GM23338 (cell line): ENCODE data around the gene PSMD6. TPM values are rescaled to one million over a fixed set of nuclear protein-coding genes. Genes with fewer than 3 reads are reported as not detected.

Experiments used
- ATAC-seq: fragments of 200-7000 bp; cut with Tn5 transposase; 3 replicates; pipeline ENCODE4 v1.9.1; 2020
- DNase-seq: peaks from one replicate; pipeline ENCODE4 v3.0.0-alpha.2; 2015; ENCODE audit warnings: low spot score
- H2AFZ ChIP-seq: fragments of 200-600 bp; sonication (generic); 2 replicates; pipeline ENCODE4 v1.8.0; 2016; ENCODE audit warnings: antibody characterized with exemption, mild to moderate bottlenecking, moderate library complexity
- H3F3A ChIP-seq: fragments of 200-600 bp; sonication (generic); replicated peaks from 2 replicates; pipeline ENCODE4 v1.8.0; 2017; ENCODE audit warnings: antibody characterized with exemption, mixed run types, low read depth
- H3K27ac ChIP-seq: fragments of 200-600 bp; sonication (generic); 2 replicates; pipeline ENCODE4 v1.6.1; 2016; ENCODE audit warnings: low read depth
- H3K27me3 ChIP-seq: fragments of 200-600 bp; sonication (generic); 2 replicates; pipeline ENCODE4 v1.8.0; 2016; ENCODE audit warnings: mild to moderate bottlenecking, mixed run types, moderate library complexity; ENCODE audit not compliant: insufficient read depth
- H3K36me3 ChIP-seq: fragments of 200-600 bp; sonication (generic); 2 replicates; pipeline ENCODE4 v1.8.0; 2016; ENCODE audit warnings: mild to moderate bottlenecking; ENCODE audit not compliant: insufficient read depth
- H3K4me1 ChIP-seq: fragments of 200-600 bp; sonication (generic); 2 replicates; pipeline ENCODE4 v1.8.0; 2016; ENCODE audit warnings: mild to moderate bottlenecking, moderate library complexity; ENCODE audit not compliant: insufficient read depth
- H3K4me2 ChIP-seq: fragments of 200-600 bp; sonication (generic); 2 replicates; pipeline ENCODE4 v1.7.1; 2017; ENCODE audit warnings: mixed run types
- H3K4me3 ChIP-seq: fragments of 200-600 bp; sonication (generic); 2 replicates; pipeline ENCODE4 v1.6.1; 2016; ENCODE audit warnings: mixed run types
- H3K79me2 ChIP-seq: fragments of 200-600 bp; sonication (generic); replicated peaks from 2 replicates; pipeline ENCODE4 v1.8.0; 2017; ENCODE audit warnings: mild to moderate bottlenecking; ENCODE audit not compliant: insufficient read depth
- H3K9me2 ChIP-seq: fragments of 200-600 bp; sonication (generic); 2 replicates; pipeline ENCODE4 v1.8.0; 2017; ENCODE audit not compliant: insufficient read depth
- H4K20me1 ChIP-seq: fragments of 200-600 bp; sonication (generic); replicated peaks from 2 replicates; pipeline ENCODE4 v1.8.0; 2017; ENCODE audit warnings: mild to moderate bottlenecking; ENCODE audit not compliant: insufficient read depth
- H3K27ac Mint-ChIP-seq: 2 replicates; pipeline ENCODE4 v1.8.0; 2020; ENCODE audit warnings: inconsistent platforms, mild to moderate bottlenecking, moderate library complexity, mixed read lengths
- H3K27me3 Mint-ChIP-seq: 3 replicates; pipeline ENCODE4 v1.8.0; 2022; ENCODE audit warnings: low read depth, mild to moderate bottlenecking, moderate library complexity, mixed read lengths, inconsistent platforms; ENCODE audit not compliant: insufficient read depth, poor library complexity
- H3K36me3 Mint-ChIP-seq: 3 replicates; pipeline ENCODE4 v1.8.0; 2021; ENCODE audit warnings: low read depth, mild to moderate bottlenecking, inconsistent platforms, moderate library complexity, mixed read lengths
- H3K4me1 Mint-ChIP-seq: 3 replicates; pipeline ENCODE4 v1.8.0; 2020; ENCODE audit warnings: mild to moderate bottlenecking, inconsistent platforms, mixed read lengths
- H3K4me3 Mint-ChIP-seq: 3 replicates; pipeline ENCODE4 v1.8.0; 2021; ENCODE audit warnings: moderate library complexity, mild to moderate bottlenecking, inconsistent platforms, mixed read lengths
- H3K9me3 Mint-ChIP-seq: 3 replicates; pipeline ENCODE4 v1.8.0; 2020; ENCODE audit warnings: moderate library complexity, mild to moderate bottlenecking, inconsistent platforms, mixed read lengths
- CREB1 ChIP-seq: fragments of 250-450 bp; sonication (Bioruptor Pico); IDR thresholded peaks from 2 replicates; pipeline ENCODE4 v1.5.0; 2020; ENCODE audit warnings: low read depth, mild to moderate bottlenecking, moderate library complexity
- EZH2 ChIP-seq: fragments of 200-600 bp; sonication (generic); IDR thresholded peaks from one replicate; pipeline ENCODE4 v1.8.0; 2017; ENCODE audit warnings: antibody characterized with exemption, mild to moderate bottlenecking, low read depth; ENCODE audit not compliant: unreplicated experiment
- EZH2phosphoT487 ChIP-seq: fragments of 200-600 bp; sonication (generic); IDR thresholded peaks from one replicate; pipeline ENCODE4 v1.8.1; 2018; ENCODE audit warnings: antibody characterized with exemption; ENCODE audit not compliant: unreplicated experiment
- JUNB ChIP-seq: IDR thresholded peaks from one replicate; pipeline ENCODE4 v1.6.1; 2016; ENCODE audit warnings: antibody characterized with exemption; ENCODE audit not compliant: unreplicated experiment
- NANOG ChIP-seq: IDR thresholded peaks from 2 replicates; pipeline ENCODE4 v1.6.1; 2016; ENCODE audit warnings: antibody characterized with exemption, borderline replicate concordance
- STAT1 ChIP-seq: IDR thresholded peaks from one replicate; pipeline ENCODE4 v1.6.1; 2016; ENCODE audit warnings: antibody characterized with exemption; ENCODE audit not compliant: unreplicated experiment
- ZNF114 ChIP-seq: fragments of 250-450 bp; sonication (Bioruptor Pico); IDR thresholded peaks from 2 replicates; pipeline ENCODE4 v1.5.0; 2020; ENCODE audit warnings: mild to moderate bottlenecking, moderate library complexity
- ZNF462 ChIP-seq: fragments of 250-450 bp; sonication (Bioruptor Pico); IDR thresholded peaks from 2 replicates; pipeline ENCODE4 v1.5.0; 2020; ENCODE audit warnings: mild to moderate bottlenecking, moderate library complexity
- polyA plus RNA-seq: library from polyadenylated mRNA; unstranded; fragments of >200 nt; fragmentation: Nextera tagmentation; extraction: Ambion mirVana; gene quantifications from 2 replicates; pipeline ENCODE4 v1.2.1, GENCODE V29; 2016
- total RNA-seq: library from RNA; depleted of rRNA; stranded (reverse); fragments of >200 nt; shearing (Covaris generic); gene quantifications from 2 replicates; pipeline ENCODE4 v1.2.3, GENCODE V29; 2014
- TF ChIP-seq, protein P1 (sequence below): IDR thresholded peaks from 2 replicates; pipeline ENCODE4 v1.6.1; 2016; ENCODE audit warnings: antibody characterized with exemption
- TF ChIP-seq, protein P2 (sequence below): IDR thresholded peaks from one replicate; pipeline ENCODE4 v1.6.1; 2018; ENCODE audit warnings: antibody characterized with exemption; ENCODE audit not compliant: unreplicated experiment
- TF ChIP-seq, protein P3 (sequence below), 2 experiments: fragments of 200-600 bp in 1 of 2; sonication (generic) in 1 of 2; conservative IDR thresholded peaks; 2 replicates each; pipeline versions ENCODE4 v1.5.1 to v1.6.1; 2016 to 2017; ENCODE audit warnings: antibody characterized with exemption in 2 of 2, low read depth in 2 of 2, mild to moderate bottlenecking in 2 of 2, moderate library complexity in 1 of 2

PSMD6 gene
- total and polyA plus RNA-seq, 2 experiments from 2014 or later, result 98.1 to 205 TPM

- TF ChIP-seq CREB1 (CRISPR knock-in tag), result no peak
- TF ChIP-seq, protein P1, sequence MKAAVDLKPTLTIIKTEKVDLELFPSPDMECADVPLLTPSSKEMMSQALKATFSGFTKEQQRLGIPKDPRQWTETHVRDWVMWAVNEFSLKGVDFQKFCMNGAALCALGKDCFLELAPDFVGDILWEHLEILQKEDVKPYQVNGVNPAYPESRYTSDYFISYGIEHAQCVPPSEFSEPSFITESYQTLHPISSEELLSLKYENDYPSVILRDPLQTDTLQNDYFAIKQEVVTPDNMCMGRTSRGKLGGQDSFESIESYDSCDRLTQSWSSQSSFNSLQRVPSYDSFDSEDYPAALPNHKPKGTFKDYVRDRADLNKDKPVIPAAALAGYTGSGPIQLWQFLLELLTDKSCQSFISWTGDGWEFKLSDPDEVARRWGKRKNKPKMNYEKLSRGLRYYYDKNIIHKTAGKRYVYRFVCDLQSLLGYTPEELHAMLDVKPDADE, result no peak
Observed at GRCh38 chr3:64038253-64038767, 15.0 kb upstream of the PSMD6 start (continued).

- peaks cover 4% of the 10 kb centered on the region for H3K27me3 Mint-ChIP-seq
- no peak for DNase-seq
- TF ChIP-seq EZH2phosphoT487, result no peak
- TF ChIP-seq, protein P2, sequence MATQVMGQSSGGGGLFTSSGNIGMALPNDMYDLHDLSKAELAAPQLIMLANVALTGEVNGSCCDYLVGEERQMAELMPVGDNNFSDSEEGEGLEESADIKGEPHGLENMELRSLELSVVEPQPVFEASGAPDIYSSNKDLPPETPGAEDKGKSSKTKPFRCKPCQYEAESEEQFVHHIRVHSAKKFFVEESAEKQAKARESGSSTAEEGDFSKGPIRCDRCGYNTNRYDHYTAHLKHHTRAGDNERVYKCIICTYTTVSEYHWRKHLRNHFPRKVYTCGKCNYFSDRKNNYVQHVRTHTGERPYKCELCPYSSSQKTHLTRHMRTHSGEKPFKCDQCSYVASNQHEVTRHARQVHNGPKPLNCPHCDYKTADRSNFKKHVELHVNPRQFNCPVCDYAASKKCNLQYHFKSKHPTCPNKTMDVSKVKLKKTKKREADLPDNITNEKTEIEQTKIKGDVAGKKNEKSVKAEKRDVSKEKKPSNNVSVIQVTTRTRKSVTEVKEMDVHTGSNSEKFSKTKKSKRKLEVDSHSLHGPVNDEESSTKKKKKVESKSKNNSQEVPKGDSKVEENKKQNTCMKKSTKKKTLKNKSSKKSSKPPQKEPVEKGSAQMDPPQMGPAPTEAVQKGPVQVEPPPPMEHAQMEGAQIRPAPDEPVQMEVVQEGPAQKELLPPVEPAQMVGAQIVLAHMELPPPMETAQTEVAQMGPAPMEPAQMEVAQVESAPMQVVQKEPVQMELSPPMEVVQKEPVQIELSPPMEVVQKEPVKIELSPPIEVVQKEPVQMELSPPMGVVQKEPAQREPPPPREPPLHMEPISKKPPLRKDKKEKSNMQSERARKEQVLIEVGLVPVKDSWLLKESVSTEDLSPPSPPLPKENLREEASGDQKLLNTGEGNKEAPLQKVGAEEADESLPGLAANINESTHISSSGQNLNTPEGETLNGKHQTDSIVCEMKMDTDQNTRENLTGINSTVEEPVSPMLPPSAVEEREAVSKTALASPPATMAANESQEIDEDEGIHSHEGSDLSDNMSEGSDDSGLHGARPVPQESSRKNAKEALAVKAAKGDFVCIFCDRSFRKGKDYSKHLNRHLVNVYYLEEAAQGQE, result no peak
- TF ChIP-seq ZNF462 (CRISPR knock-in tag), result no peak
- no peak for TF ChIP-seq STAT1
- TF ChIP-seq CREB1 (CRISPR knock-in tag), result no peak
- TF ChIP-seq JUNB, result no peak
- TF ChIP-seq, protein P3, sequence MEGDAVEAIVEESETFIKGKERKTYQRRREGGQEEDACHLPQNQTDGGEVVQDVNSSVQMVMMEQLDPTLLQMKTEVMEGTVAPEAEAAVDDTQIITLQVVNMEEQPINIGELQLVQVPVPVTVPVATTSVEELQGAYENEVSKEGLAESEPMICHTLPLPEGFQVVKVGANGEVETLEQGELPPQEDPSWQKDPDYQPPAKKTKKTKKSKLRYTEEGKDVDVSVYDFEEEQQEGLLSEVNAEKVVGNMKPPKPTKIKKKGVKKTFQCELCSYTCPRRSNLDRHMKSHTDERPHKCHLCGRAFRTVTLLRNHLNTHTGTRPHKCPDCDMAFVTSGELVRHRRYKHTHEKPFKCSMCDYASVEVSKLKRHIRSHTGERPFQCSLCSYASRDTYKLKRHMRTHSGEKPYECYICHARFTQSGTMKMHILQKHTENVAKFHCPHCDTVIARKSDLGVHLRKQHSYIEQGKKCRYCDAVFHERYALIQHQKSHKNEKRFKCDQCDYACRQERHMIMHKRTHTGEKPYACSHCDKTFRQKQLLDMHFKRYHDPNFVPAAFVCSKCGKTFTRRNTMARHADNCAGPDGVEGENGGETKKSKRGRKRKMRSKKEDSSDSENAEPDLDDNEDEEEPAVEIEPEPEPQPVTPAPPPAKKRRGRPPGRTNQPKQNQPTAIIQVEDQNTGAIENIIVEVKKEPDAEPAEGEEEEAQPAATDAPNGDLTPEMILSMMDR (conservative IDR thresholded peaks at IDR 0.05; ENCODE audit: low read depth in 2 of 2), result no peak
- TF ChIP-seq ZNF114 (CRISPR knock-in tag), result no peak
- TF ChIP-seq NANOG, result no peak
- no peak for TF ChIP-seq EZH2
- TF ChIP-seq, protein P1, result no peak
Observed at GRCh38 chr3:64037084-64037483, 13.8 kb upstream of the PSMD6 start.

More at GRCh38 chr3:64037084-64037483, 13.8 kb upstream of the PSMD6 start:
- Histone ChIP-seq H3F3A (no peaks in the 10 kb centered on the region), H2AFZ (no peak overlapping the region), H3K27ac (no peak overlapping the region), H3K79me2 (no peaks in the 10 kb centered on the region), H3K36me3 (no peaks in the 10 kb centered on the region), H4K20me1 (no peaks in the 10 kb centered on the region), H3K4me3 (no peak overlapping the region), H3K4me1 (no peaks in the 10 kb centered on the region), H3K9me2 (no peaks in the 10 kb centered on the region), H3K27me3 (no peaks in the 10 kb centered on the region), H3K4me2 (no peak overlapping the region)
- Mint-ChIP-seq H3K4me1 (peaks cover 2% of the 10 kb centered on the region; the same call in 2 of the 3 replicates), H3K27ac (no peak overlapping the region), H3K9me3 (no peaks in the 10 kb centered on the region; the same call in 1 of the 3 replicates), H3K36me3 (no peaks in the 10 kb centered on the region), H3K4me3 (no peak overlapping the region)
- no peak for ATAC-seq
